Testis (tissue), 3 donors: ENCODE data around the gene MANSC4. TPM values are rescaled to one million over a fixed set of nuclear protein-coding genes. Genes with fewer than 3 reads are reported as not detected.

Source experiments
- DNase-seq: peaks from one replicate; pipeline ENCODE4 v3.0.0-alpha.2; 2019
- H3K27ac ChIP-seq, 2 donors: fragments of 200-600 bp; sonication (generic); one replicate each; pipeline ENCODE4 v1.5.1; 2019
- H3K27me3 ChIP-seq: fragments of 200-600 bp; sonication (generic); one replicate; pipeline ENCODE4 v1.5.1; 2019
- H3K36me3 ChIP-seq: fragments of 200-600 bp; sonication (generic); one replicate; pipeline ENCODE4 v1.5.1; 2017; ENCODE audit warnings: low read depth; ENCODE audit errors: missing control alignments
- H3K4me1 ChIP-seq: fragments of 200-600 bp; sonication (generic); one replicate; pipeline ENCODE4 v1.5.1; 2019
- H3K4me3 ChIP-seq, 2 donors: fragments of 200-600 bp; sonication (generic); one replicate each; pipeline ENCODE4 v1.5.1; 2017 to 2019
- H3K9me3 ChIP-seq: fragments of 200-600 bp; sonication (generic); one replicate; pipeline ENCODE4 v1.5.1; 2017
- CTCF ChIP-seq, 3 experiments: fragments of 450-650 bp in 2 of 3; fragments of 200-600 bp in 1 of 3; sonication (generic) in 1 of 3; IDR thresholded peaks; one replicate each; pipeline ENCODE4 v1.5.1; 2016 to 2019; ENCODE audit warnings: antibody characterized with exemption in 3 of 3, mild to moderate bottlenecking in 2 of 3, moderate library complexity in 1 of 3
- POLR2A ChIP-seq: fragments of 450-650 bp; IDR thresholded peaks from one replicate; pipeline ENCODE4 v1.6.1; 2017; ENCODE audit warnings: antibody characterized with exemption, mild to moderate bottlenecking, moderate library complexity
- WGBS, 2 donors: methylation state at CpG; one replicate each; pipeline ENCODE4 v1.1.5; 2018; 5-methylcytosine and 5-hydroxymethylcytosine counted together
- intact Hi-C: fragments of 100-400 bp; cut with DNase I; formaldehyde crosslinking; loops from one replicate; pipeline ENCODE4 v1.15.1; 2023; ENCODE audit warnings: low total_unique reads
- polyA plus RNA-seq: library from polyadenylated mRNA; stranded (reverse); fragments of 350-450 nt; fragmentation: Illumina TruSeq; extraction: RNeasy Lipid Tissue Mini Kit (QIAGEN cat#74804); gene quantifications from one replicate; pipeline ENCODE4 v1.2.3, GENCODE V29; 2014; ENCODE audit warnings: low read depth, low replicate concordance; ENCODE audit not compliant: insufficient read depth
- total RNA-seq, 2 donors: library from RNA; depleted of rRNA; stranded (reverse); fragments of >200 nt; gene quantifications; one replicate each; pipeline ENCODE4 v1.2.3, GENCODE V29; 2016

Gene MANSC4
- total and polyA plus RNA-seq, 3 donors from 2014 or later = 1.1 to 3.4 (median 3.4) TPM

GRCh38 chr12:27790179-27790578, 10.1 kb upstream of the MANSC4 start:
- WGBS, 2 donors = 63 to 72% methylated on average over 2 of the region's 2 CpGs
- H3K27ac ChIP-seq = no peak overlapping the region
- H3K4me1 ChIP-seq = peaks cover 15% of the 10 kb centered on the region
- H3K4me3 ChIP-seq = no peak overlapping the region
- DNase-seq = no peak
- no peak for TF ChIP-seq CTCF (IDR thresholded peaks at IDR 0.05)
- no peak for TF ChIP-seq POLR2A
- intact Hi-C loops = no loop called here
- no peaks in the 10 kb centered on the region for H3K36me3 ChIP-seq
- no peaks in the 10 kb centered on the region for H3K27me3 ChIP-seq
- H3K9me3 ChIP-seq = no peaks in the 10 kb centered on the region

DNA sequence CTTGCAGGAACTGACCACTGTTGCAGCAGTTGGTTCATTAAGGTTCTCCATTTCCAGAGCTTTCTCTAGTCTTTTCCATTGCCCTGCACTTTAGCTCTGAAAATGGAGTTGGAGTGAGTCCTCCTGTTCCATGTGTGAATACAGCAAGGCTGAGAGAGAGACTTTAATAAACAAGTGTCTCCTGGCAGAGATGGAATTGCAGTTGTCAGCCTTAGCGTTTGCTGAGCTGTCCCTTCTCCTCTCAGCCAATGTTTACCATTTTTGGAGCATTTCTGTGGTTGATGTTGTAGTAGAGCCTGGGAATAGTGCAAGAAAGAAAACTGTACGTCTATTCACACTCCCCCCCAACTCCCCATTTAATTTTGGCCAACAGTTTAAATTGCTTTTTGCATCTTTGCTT, 7.5 kb upstream of the MANSC4 start:
- Histone ChIP-seq H3K9me3 (no peaks in the 10 kb centered on the region), H3K27ac (no peak overlapping the region), H3K36me3 (no peaks in the 10 kb centered on the region), H3K27me3 (no peaks in the 10 kb centered on the region), H3K4me1 (peaks cover 16% of the 10 kb centered on the region), H3K4me3 (no peak overlapping the region)
- intact Hi-C loops = no loop called here
- 33 to 53% methylated on average over 2 of the region's 2 CpGs for WGBS, 2 donors
- no peak for TF ChIP-seq POLR2A
- no peak for TF ChIP-seq CTCF (IDR thresholded peaks at IDR 0.05)
- DNase-seq = no peak

DNA sequence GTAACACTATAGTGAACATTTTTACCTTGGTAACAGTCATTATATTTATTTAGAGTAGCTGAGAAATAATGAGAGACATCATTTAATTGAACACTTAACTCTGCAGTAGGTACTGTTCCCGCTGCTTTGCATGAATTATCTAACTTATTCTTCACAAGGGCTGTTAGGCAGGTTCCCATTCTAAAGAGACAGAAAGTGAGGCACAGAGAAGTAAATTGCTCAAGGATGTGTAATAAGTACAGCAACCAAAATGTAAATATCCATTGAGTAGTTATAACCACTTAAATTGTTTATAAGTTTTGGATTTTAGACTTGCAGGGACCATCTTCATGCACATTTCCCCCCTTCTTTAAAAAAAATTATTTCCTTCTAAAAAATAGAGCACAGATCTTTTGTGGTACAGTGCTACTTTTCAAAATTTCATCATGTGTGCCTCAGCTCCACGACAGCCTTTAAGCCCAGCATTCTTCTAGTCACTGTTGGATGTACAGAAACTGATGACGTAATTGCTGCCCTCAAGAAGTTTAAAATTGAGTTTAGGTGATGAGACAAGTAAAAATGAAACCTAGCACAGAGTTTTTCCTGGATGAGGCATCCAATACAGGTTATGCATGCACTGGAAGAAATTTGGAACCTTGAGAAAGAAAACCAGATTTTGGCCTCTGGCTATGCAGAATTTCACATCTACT, 6.0 kb upstream of the MANSC4 start:
- Histone ChIP-seq H3K9me3 (no peaks in the 10 kb centered on the region), H3K36me3 (no peaks in the 10 kb centered on the region), H3K27me3 (no peaks in the 10 kb centered on the region), H3K4me1 (peaks cover 26% of the 10 kb centered on the region), H3K4me3 (no peak overlapping the region), H3K27ac (no peak overlapping the region)
- 74 to 86% methylated on average over 3 of the region's 3 CpGs for WGBS, 2 donors
- TF ChIP-seq CTCF (IDR thresholded peaks at IDR 0.05) (no peak), POLR2A (no peak)
- intact Hi-C loops = no loop called here
- DNase-seq = no peak

DNA sequence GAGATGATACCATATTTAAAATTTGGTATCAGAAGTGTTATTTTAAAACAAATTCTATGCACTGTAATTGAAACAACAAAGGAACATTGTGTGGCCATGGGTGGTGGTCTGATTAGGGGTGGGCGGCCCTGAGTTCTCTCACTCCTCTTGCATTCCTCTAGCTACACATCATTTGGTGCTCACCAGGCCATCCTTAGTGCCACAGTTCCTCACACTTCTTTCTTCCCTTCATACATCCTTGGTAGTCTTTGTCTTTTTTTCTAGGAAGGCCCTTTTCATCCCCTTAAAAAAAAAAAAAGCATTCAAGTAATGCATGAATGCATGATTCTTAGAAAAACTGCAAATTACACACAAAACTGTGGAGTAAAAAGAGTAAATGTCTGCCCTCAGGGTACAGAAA, 2.4 kb upstream of the MANSC4 start:
- no peaks in the 10 kb centered on the region for H3K9me3 ChIP-seq
- DNase-seq = no peak
- intact Hi-C loops = no loop called here
- no peaks in the 10 kb centered on the region for H3K27me3 ChIP-seq
- no peaks in the 10 kb centered on the region for H3K36me3 ChIP-seq
- TF ChIP-seq CTCF (IDR thresholded peaks at IDR 0.05) = no peak
- TF ChIP-seq POLR2A = no peak
- peaks cover 11% of the 10 kb centered on the region for H3K4me1 ChIP-seq
- H3K4me3 ChIP-seq = no peak overlapping the region
- H3K27ac ChIP-seq = peak overlapping the region; percentile 95
- 59 to 65% methylated on average over 1 of the region's 1 CpG for WGBS, 2 donors

GRCh38 chr12:27781680-27782079, 1.6 kb upstream of the MANSC4 start:
- no peaks in the 10 kb centered on the region for H3K27me3 ChIP-seq
- H3K27ac ChIP-seq = peak overlapping the region; percentile 95
- intact Hi-C loops = no loop called here
- no peak for TF ChIP-seq POLR2A
- no peak for TF ChIP-seq CTCF (IDR thresholded peaks at IDR 0.05)
- H3K4me1 ChIP-seq = peaks cover 11% of the 10 kb centered on the region
- H3K4me3 ChIP-seq = peak overlapping the region; percentile 87 to 92
- H3K36me3 ChIP-seq = no peaks in the 10 kb centered on the region
- H3K9me3 ChIP-seq = no peaks in the 10 kb centered on the region
- WGBS, 2 donors = 35 to 40% methylated on average over 5 of the region's 5 CpGs
- no peak for DNase-seq
